NB4 (cell line): ENCODE data around the gene FKBP1B.

ENCODE experiments used
- MYC ChIP-seq: IDR thresholded peaks from 2 replicates; pipeline ENCODE4 v1.6.1; 2011; ENCODE audit warnings: low read depth, low read length
- POLR2A ChIP-seq: IDR thresholded peaks from 2 replicates; pipeline ENCODE4 v1.6.1; 2011; ENCODE audit warnings: mild to moderate bottlenecking; ENCODE audit not compliant: insufficient read length; ENCODE audit errors: extremely low read depth
- TF ChIP-seq, protein P1 (sequence below): IDR thresholded peaks from one replicate; pipeline ENCODE4 v1.5.1; 2012; ENCODE audit warnings: low read depth, low read length
- TF ChIP-seq, protein P2 (sequence below): IDR thresholded peaks from 2 replicates; pipeline ENCODE4 v1.6.1; 2011; ENCODE audit warnings: low read depth, low read length

DNA sequence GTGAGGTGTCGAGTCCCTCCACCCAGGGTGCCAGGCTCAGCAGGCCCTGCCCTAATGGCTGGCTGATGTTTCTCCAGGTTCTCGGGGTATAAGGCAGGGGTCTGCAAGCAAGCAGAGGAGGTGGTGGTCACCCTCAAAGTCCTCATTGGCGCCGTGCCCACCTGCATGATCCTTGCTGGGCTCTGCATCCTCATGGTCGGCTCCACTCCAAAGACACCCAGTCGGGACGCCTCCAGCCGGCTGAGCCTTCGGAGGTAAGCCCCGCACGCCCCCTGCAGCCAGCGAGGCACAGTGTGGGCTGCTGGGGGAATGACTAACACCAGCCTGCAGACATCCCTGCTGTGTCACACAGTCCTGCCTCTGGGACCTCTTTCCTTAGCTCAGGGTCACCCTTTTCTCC is 25.5 kb upstream of the FKBP1B start:
- TF ChIP-seq, protein P1, sequence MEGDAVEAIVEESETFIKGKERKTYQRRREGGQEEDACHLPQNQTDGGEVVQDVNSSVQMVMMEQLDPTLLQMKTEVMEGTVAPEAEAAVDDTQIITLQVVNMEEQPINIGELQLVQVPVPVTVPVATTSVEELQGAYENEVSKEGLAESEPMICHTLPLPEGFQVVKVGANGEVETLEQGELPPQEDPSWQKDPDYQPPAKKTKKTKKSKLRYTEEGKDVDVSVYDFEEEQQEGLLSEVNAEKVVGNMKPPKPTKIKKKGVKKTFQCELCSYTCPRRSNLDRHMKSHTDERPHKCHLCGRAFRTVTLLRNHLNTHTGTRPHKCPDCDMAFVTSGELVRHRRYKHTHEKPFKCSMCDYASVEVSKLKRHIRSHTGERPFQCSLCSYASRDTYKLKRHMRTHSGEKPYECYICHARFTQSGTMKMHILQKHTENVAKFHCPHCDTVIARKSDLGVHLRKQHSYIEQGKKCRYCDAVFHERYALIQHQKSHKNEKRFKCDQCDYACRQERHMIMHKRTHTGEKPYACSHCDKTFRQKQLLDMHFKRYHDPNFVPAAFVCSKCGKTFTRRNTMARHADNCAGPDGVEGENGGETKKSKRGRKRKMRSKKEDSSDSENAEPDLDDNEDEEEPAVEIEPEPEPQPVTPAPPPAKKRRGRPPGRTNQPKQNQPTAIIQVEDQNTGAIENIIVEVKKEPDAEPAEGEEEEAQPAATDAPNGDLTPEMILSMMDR, result peak; percentile 6
- TF ChIP-seq POLR2A, result no peak
- TF ChIP-seq, protein P2, sequence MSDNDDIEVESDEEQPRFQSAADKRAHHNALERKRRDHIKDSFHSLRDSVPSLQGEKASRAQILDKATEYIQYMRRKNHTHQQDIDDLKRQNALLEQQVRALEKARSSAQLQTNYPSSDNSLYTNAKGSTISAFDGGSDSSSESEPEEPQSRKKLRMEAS, result no peak
- no peak for TF ChIP-seq MYC
